Measurements from ENCODE around the gene ARHGAP31.
"Not testable (repeated sequence)": the region's sequence is repeated elsewhere in the genome, so short reads cannot be mapped to it uniquely, and the experiment has no call there.

Gene ARHGAP31

GRCh38 chr3:119302697-119303551 is 8.7 kb downstream of the ARHGAP31 start:
- peaks cover 53% of the 10 kb centered on the region for H3K4me1 Mint-ChIP-seq (ENCODE audit: low read depth)
- H3K27ac Mint-ChIP-seq: peak overlapping the region; percentile 9
- no peaks in the 10 kb centered on the region for H3K9me3 Mint-ChIP-seq
- peaks cover 45% of the 10 kb centered on the region for H3K36me3 Mint-ChIP-seq (ENCODE audit: low read depth)
- H3K4me3 Mint-ChIP-seq: no peak overlapping the region
- no peaks in the 10 kb centered on the region for H3K27me3 Mint-ChIP-seq

GRCh38 chr3:119304201-119304713 is 10.1 kb downstream of the ARHGAP31 start:
- Mint-ChIP-seq H3K36me3 (ENCODE audit: low read depth) (peaks cover 44% of the 10 kb centered on the region), H3K27me3 (no peaks in the 10 kb centered on the region), H3K4me3 (no peak overlapping the region), H3K27ac (peak overlapping the region; percentile 31), H3K4me1 (ENCODE audit: low read depth) (peaks cover 42% of the 10 kb centered on the region), H3K9me3 (no peaks in the 10 kb centered on the region)

- H3K36me3 Mint-ChIP-seq (ENCODE audit: low read depth): peaks cover 49% of the 10 kb centered on the region
- H3K27ac Mint-ChIP-seq: no peak overlapping the region
- no peaks in the 10 kb centered on the region for H3K27me3 Mint-ChIP-seq
- H3K4me1 Mint-ChIP-seq (ENCODE audit: low read depth): peaks cover 41% of the 10 kb centered on the region
- H3K9me3 Mint-ChIP-seq: no peaks in the 10 kb centered on the region
- no peak overlapping the region for H3K4me3 Mint-ChIP-seq
Observed at GRCh38 chr3:119305286-119305685, 11.1 kb downstream of the ARHGAP31 start.

- Mint-ChIP-seq H3K4me1 (ENCODE audit: low read depth) (peaks cover 40% of the 10 kb centered on the region), H3K36me3 (ENCODE audit: low read depth) (peaks cover 53% of the 10 kb centered on the region), H3K27ac (peak overlapping the region; percentile 22)
- not testable (repeated sequence) for H3K9me3 Mint-ChIP-seq, H3K4me3 Mint-ChIP-seq, H3K27me3 Mint-ChIP-seq
Observed at GRCh38 chr3:119306378-119306777, 12.2 kb downstream of the ARHGAP31 start.

GRCh38 chr3:119308355-119308754 is 14.2 kb downstream of the ARHGAP31 start:
- peaks cover 48% of the 10 kb centered on the region for H3K36me3 Mint-ChIP-seq (ENCODE audit: low read depth)
- no peaks in the 10 kb centered on the region for H3K27me3 Mint-ChIP-seq
- H3K4me1 Mint-ChIP-seq (ENCODE audit: low read depth): peaks cover 28% of the 10 kb centered on the region
- H3K9me3 Mint-ChIP-seq: no peaks in the 10 kb centered on the region
- no peak overlapping the region for H3K4me3 Mint-ChIP-seq
- H3K27ac Mint-ChIP-seq: no peak overlapping the region

GRCh38 chr3:119309591-119309990 is 15.4 kb downstream of the ARHGAP31 start:
- Mint-ChIP-seq H3K27me3 (no peaks in the 10 kb centered on the region), H3K4me1 (ENCODE audit: low read depth) (peaks cover 19% of the 10 kb centered on the region), H3K36me3 (ENCODE audit: low read depth) (peaks cover 52% of the 10 kb centered on the region), H3K27ac (no peak overlapping the region), H3K9me3 (no peaks in the 10 kb centered on the region), H3K4me3 (no peak overlapping the region)

- Mint-ChIP-seq H3K27me3 (no peaks in the 10 kb centered on the region), H3K9me3 (no peaks in the 10 kb centered on the region), H3K27ac (no peak overlapping the region), H3K36me3 (ENCODE audit: low read depth) (peaks cover 52% of the 10 kb centered on the region), H3K4me1 (ENCODE audit: low read depth) (peaks cover 19% of the 10 kb centered on the region), H3K4me3 (no peak overlapping the region)
Observed at GRCh38 chr3:119310071-119310470, 15.9 kb downstream of the ARHGAP31 start.

GRCh38 chr3:119311081-119311925 is 17.1 kb downstream of the ARHGAP31 start:
- no peaks in the 10 kb centered on the region for H3K27me3 Mint-ChIP-seq
- H3K36me3 Mint-ChIP-seq (ENCODE audit: low read depth): peaks cover 52% of the 10 kb centered on the region
- no peaks in the 10 kb centered on the region for H3K9me3 Mint-ChIP-seq
- peaks cover 19% of the 10 kb centered on the region for H3K4me1 Mint-ChIP-seq (ENCODE audit: low read depth)
- no peak overlapping the region for H3K27ac Mint-ChIP-seq
- H3K4me3 Mint-ChIP-seq: no peak overlapping the region

GRCh38 chr3:119313461-119313860 is 19.3 kb downstream of the ARHGAP31 start:
- Mint-ChIP-seq H3K27me3 (no peaks in the 10 kb centered on the region), H3K4me1 (ENCODE audit: low read depth) (peaks cover 19% of the 10 kb centered on the region), H3K36me3 (ENCODE audit: low read depth) (peaks cover 34% of the 10 kb centered on the region), H3K27ac (no peak overlapping the region), H3K4me3 (no peak overlapping the region), H3K9me3 (no peaks in the 10 kb centered on the region)

- Mint-ChIP-seq H3K9me3 (no peaks in the 10 kb centered on the region), H3K27me3 (no peaks in the 10 kb centered on the region), H3K4me1 (ENCODE audit: low read depth) (peaks cover 19% of the 10 kb centered on the region), H3K36me3 (ENCODE audit: low read depth) (peaks cover 26% of the 10 kb centered on the region), H3K4me3 (no peak overlapping the region), H3K27ac (no peak overlapping the region)
Observed at GRCh38 chr3:119314821-119315220, 20.6 kb downstream of the ARHGAP31 start.

- Mint-ChIP-seq H3K27me3 (no peaks in the 10 kb centered on the region), H3K4me1 (ENCODE audit: low read depth) (peaks cover 23% of the 10 kb centered on the region), H3K4me3 (no peak overlapping the region), H3K27ac (no peak overlapping the region), H3K9me3 (no peaks in the 10 kb centered on the region), H3K36me3 (ENCODE audit: low read depth) (peaks cover 25% of the 10 kb centered on the region)
Observed at GRCh38 chr3:119315600-119316312, 21.6 kb downstream of the ARHGAP31 start.

GRCh38 chr3:119316313-119316670 is 22.1 kb downstream of the ARHGAP31 start:
- peaks cover 21% of the 10 kb centered on the region for H3K4me1 Mint-ChIP-seq (ENCODE audit: low read depth)
- H3K4me3 Mint-ChIP-seq: no peak overlapping the region
- H3K9me3 Mint-ChIP-seq: no peaks in the 10 kb centered on the region
- H3K27me3 Mint-ChIP-seq: no peaks in the 10 kb centered on the region
- no peak overlapping the region for H3K27ac Mint-ChIP-seq
- peaks cover 25% of the 10 kb centered on the region for H3K36me3 Mint-ChIP-seq (ENCODE audit: low read depth)

- Mint-ChIP-seq H3K36me3 (ENCODE audit: low read depth) (peaks cover 13% of the 10 kb centered on the region), H3K9me3 (no peaks in the 10 kb centered on the region), H3K27me3 (no peaks in the 10 kb centered on the region), H3K4me1 (ENCODE audit: low read depth) (peaks cover 26% of the 10 kb centered on the region), H3K4me3 (no peak overlapping the region), H3K27ac (no peak overlapping the region)
Observed at GRCh38 chr3:119318876-119319275, 24.7 kb downstream of the ARHGAP31 start.

- Mint-ChIP-seq H3K4me1 (ENCODE audit: low read depth) (peaks cover 30% of the 10 kb centered on the region), H3K27ac (no peak overlapping the region), H3K27me3 (no peaks in the 10 kb centered on the region), H3K4me3 (no peak overlapping the region), H3K9me3 (no peaks in the 10 kb centered on the region), H3K36me3 (ENCODE audit: low read depth) (peaks cover 13% of the 10 kb centered on the region)
Observed at GRCh38 chr3:119319311-119319710, 25.1 kb downstream of the ARHGAP31 start.
